Measurements from ENCODE around the gene CEP112.

CEP112 gene

DNA sequence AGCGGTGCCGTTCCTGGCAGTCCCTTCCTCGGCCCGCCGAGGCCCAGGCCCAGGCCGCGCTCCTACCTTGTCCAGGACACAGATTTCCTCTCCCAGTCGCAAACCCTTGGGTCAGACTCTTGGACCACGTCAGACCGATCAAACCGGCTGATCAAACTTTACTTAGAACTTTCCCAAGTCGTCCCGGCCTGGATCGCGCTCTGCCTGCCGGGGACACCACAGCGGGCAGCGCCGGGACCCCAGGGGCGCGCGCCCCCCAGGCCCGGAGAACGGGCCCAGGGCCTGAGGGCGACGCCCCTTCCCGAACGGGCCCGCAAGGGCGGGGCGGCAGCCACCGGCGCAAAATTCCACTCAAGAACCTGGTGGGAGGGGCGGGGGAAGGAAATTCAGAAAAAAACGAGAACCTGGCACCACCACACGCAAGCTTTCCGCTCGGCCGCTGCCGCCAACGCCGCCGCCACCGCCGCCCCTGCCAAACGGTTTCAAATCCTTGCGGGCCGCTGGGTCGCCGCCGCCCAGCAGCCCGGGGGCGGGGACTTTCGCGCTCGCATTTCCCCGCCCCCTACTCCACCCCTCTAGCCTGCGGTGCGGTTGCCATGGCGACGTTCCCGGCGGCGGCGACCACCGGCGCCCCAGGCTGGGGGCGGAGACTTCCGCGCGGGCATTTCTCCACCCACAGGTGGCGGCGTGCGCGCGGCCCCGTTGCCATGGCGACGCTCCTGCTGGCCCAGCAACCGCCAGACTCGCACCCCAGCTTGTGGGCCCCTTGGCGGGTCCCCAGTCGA is at the start of gene CEP112:
CEP112 (minus strand) TSS at position 541 of the 785 bp plus-strand sequence.
- H2AFZ ChIP-seq (ENCODE audit: low read depth, low read length) = peak within 1 kb of the TSS; percentile 99
- H3K9me3 ChIP-seq (ENCODE audit: low read length) = no peaks in the 10 kb centered on the region
- H3K4me1 ChIP-seq (ENCODE audit: insufficient read depth, low read length) = peaks cover 19% of the 10 kb centered on the region
- no peaks in the 10 kb centered on the region for H3K27me3 ChIP-seq (ENCODE audit: insufficient read depth, low read length)
- peak within 1 kb of the TSS; percentile 90 for H3K4me3 ChIP-seq (ENCODE audit: low read length)
- H3K36me3 ChIP-seq (ENCODE audit: insufficient read depth, low read length) = peaks cover under 1% of the 10 kb centered on the region

GRCh38 chr17:66240630-66241029 is 48.7 kb upstream of the CEP112 start:
- H2AFZ ChIP-seq (ENCODE audit: low read depth, low read length) = no peak overlapping the region
- no peaks in the 10 kb centered on the region for H3K9me3 ChIP-seq (ENCODE audit: low read length)
- H3K4me3 ChIP-seq (ENCODE audit: low read length) = no peak overlapping the region
- no peaks in the 10 kb centered on the region for H3K4me1 ChIP-seq (ENCODE audit: insufficient read depth, low read length)
- no peaks in the 10 kb centered on the region for H3K27me3 ChIP-seq (ENCODE audit: insufficient read depth, low read length)
- no peaks in the 10 kb centered on the region for H3K36me3 ChIP-seq (ENCODE audit: insufficient read depth, low read length)

- no peaks in the 10 kb centered on the region for H3K27me3 ChIP-seq (ENCODE audit: insufficient read depth, low read length)
- H3K36me3 ChIP-seq (ENCODE audit: insufficient read depth, low read length) = no peaks in the 10 kb centered on the region
- no peaks in the 10 kb centered on the region for H3K4me1 ChIP-seq (ENCODE audit: insufficient read depth, low read length)
- no peak overlapping the region for H2AFZ ChIP-seq (ENCODE audit: low read depth, low read length)
- H3K4me3 ChIP-seq (ENCODE audit: low read length) = no peak overlapping the region
- no peaks in the 10 kb centered on the region for H3K9me3 ChIP-seq (ENCODE audit: low read length)
Measured at GRCh38 chr17:66240013-66240412, 48.1 kb upstream of the CEP112 start.

GRCh38 chr17:66235377-66235994 is 43.6 kb upstream of the CEP112 start:
- Histone ChIP-seq H3K27me3 (ENCODE audit: insufficient read depth, low read length) (no peaks in the 10 kb centered on the region), H3K36me3 (ENCODE audit: insufficient read depth, low read length) (no peaks in the 10 kb centered on the region), H3K4me1 (ENCODE audit: insufficient read depth, low read length) (no peaks in the 10 kb centered on the region), H2AFZ (ENCODE audit: low read depth, low read length) (no peak overlapping the region), H3K9me3 (ENCODE audit: low read length) (no peaks in the 10 kb centered on the region), H3K4me3 (ENCODE audit: low read length) (no peak overlapping the region)

DNA sequence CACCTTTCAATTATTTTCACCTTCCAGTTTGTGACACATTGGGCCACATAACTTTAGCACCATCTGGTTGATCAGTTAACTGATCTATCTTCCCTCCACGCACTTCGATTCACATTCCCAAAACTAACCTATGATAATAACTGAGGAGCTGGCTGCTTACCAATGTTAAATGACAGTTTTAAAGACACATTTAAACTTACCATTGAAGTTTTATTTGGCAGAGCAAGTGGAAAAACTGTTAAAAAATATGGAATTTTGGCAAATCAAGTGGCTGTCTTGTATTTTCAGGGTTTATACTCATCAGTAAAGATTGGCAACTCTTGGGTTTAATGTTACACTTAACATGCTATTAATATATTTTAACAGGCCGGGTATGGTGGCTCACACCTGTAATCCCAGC is 42.7 kb upstream of the CEP112 start:
- Histone ChIP-seq H3K4me1 (ENCODE audit: insufficient read depth, low read length) (no peaks in the 10 kb centered on the region), H2AFZ (ENCODE audit: low read depth, low read length) (no peak overlapping the region), H3K36me3 (ENCODE audit: insufficient read depth, low read length) (no peaks in the 10 kb centered on the region), H3K4me3 (ENCODE audit: low read length) (no peak overlapping the region), H3K27me3 (ENCODE audit: insufficient read depth, low read length) (no peaks in the 10 kb centered on the region), H3K9me3 (ENCODE audit: low read length) (no peaks in the 10 kb centered on the region)

DNA sequence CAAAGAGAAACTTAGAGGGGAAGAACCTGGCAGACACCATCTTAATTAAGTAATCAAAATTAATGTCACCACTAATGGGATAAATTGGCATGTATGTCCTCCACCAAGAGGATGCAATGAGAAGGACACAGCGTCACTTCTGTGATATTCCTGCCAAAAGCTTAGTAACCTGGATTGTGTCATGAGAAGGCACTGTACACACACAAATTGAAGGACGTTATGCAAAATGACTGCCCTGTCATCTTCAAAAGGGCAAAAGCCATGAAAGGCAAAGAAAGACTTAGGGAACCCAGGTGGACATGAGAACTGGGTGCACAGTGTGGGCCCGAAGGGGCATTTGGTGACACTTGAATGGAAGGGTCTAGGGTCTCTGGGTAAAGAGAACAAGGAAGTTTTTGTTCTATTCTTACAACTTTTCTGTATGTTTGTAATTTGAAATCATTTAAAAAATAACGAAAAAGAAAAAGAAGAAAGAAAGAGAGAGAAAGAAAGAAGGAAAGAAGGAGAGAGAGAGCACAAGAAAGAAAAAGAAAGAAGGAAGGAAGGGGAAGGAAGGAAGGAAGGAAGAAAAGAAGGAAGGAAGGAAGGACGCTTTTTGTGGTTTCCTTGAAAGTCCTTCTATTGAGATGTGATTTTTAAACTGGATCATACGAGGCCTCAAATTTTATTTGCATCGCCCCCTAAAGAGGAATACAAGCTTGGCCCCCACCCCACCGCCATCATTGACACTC is 41.3 kb upstream of the CEP112 start:
- no peak overlapping the region for H2AFZ ChIP-seq (ENCODE audit: low read depth, low read length)
- H3K27me3 ChIP-seq (ENCODE audit: insufficient read depth, low read length) = no peaks in the 10 kb centered on the region
- H3K36me3 ChIP-seq (ENCODE audit: insufficient read depth, low read length) = no peaks in the 10 kb centered on the region
- H3K4me3 ChIP-seq (ENCODE audit: low read length) = no peak overlapping the region
- no peaks in the 10 kb centered on the region for H3K4me1 ChIP-seq (ENCODE audit: insufficient read depth, low read length)
- H3K9me3 ChIP-seq (ENCODE audit: low read length) = no peaks in the 10 kb centered on the region

DNA sequence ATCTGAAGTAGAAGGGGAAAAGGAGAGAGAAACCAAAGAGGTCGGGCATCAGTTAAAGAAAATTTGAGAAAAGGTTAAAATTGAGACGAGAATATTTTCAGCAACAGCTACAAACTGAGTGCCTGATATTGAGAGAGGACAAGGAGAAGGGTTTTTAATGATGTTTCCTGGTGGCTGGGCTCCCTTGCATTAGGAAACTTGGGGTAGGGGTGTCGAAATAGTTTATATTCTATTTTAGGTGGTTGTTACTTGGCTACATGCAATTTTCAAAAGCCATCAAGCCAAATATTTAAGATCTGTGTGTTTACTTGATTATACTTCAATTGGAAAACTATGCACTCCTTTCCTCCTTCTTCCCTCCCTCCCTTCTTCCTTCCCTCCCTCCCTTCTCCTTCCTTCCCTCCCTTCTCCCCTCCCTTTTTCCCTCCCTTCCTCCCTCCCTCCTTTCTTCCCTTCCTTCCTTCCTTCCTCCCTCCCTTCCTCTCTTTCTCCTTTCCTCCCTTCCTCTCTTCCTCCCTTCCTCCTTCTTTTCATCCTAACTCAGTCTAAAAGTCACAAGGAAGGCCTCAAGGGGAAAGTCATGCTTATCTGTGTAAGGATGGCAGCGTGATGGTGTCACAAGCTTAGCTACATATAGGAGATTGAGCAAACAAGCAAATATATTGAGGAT is 39.1 kb upstream of the CEP112 start:
- H3K9me3 ChIP-seq (ENCODE audit: low read length) = no peaks in the 10 kb centered on the region
- no peaks in the 10 kb centered on the region for H3K27me3 ChIP-seq (ENCODE audit: insufficient read depth, low read length)
- no peaks in the 10 kb centered on the region for H3K4me1 ChIP-seq (ENCODE audit: insufficient read depth, low read length)
- no peaks in the 10 kb centered on the region for H3K36me3 ChIP-seq (ENCODE audit: insufficient read depth, low read length)
- no peak overlapping the region for H3K4me3 ChIP-seq (ENCODE audit: low read length)
- H2AFZ ChIP-seq (ENCODE audit: low read depth, low read length) = no peak overlapping the region

GRCh38 chr17:66229783-66230538 is 38.0 kb upstream of the CEP112 start:
- Histone ChIP-seq H3K36me3 (ENCODE audit: insufficient read depth, low read length) (no peaks in the 10 kb centered on the region), H3K9me3 (ENCODE audit: low read length) (no peaks in the 10 kb centered on the region), H3K27me3 (ENCODE audit: insufficient read depth, low read length) (no peaks in the 10 kb centered on the region), H3K4me1 (ENCODE audit: insufficient read depth, low read length) (no peaks in the 10 kb centered on the region), H3K4me3 (ENCODE audit: low read length) (no peak overlapping the region), H2AFZ (ENCODE audit: low read depth, low read length) (no peak overlapping the region)

DNA sequence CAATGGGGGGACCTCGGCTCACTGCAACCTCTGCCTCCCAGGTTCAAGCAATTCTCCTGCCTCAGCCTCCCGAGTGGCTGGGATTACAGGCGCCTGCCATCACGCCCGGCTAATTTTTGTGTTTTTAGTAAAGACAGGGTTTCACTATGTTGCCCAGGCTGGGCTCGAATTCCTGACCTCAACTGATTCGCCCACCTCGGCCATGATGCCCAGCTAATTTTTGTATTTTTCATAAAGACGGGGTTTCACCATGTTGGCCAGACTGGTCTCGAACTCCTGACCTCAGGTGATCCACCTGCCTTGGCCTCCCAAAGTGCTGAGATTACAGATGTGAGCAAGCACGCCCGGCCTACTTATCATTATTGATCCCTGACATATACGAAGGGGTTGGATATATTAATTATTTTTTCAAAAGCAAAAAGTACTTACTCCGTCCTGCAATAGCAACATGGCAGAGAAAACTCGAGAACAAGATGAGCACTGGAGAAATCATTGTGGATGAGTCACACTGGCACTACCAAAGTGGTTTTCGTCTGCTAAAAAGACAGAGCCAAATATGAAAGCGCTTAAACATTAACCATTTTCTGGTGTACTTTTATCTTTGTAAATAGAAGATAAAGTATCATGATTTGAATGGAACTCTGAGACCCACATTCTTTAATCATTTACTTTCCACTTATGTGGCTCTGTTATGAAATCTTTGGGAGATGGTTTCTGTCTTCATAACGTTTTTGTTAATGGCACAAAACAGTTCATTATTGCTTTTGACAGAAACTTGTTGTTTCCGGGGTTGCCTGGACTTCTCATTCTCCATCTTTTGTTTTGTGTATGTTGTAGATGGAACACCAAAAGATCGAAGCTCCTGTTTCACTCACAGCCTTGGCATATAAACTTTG is 37.2 kb upstream of the CEP112 start, which contains the start of gene APOH:
APOH (minus strand) TSS at position 529 of the 896 bp plus-strand sequence; CDS start at position 493, 36 bp downstream.
- no peak within 1 kb of the TSS for H2AFZ ChIP-seq (ENCODE audit: low read depth, low read length)
- no peaks in the 10 kb centered on the region for H3K36me3 ChIP-seq (ENCODE audit: insufficient read depth, low read length)
- no peaks in the 10 kb centered on the region for H3K9me3 ChIP-seq (ENCODE audit: low read length)
- H3K4me3 ChIP-seq (ENCODE audit: low read length) = no peak within 1 kb of the TSS
- H3K27me3 ChIP-seq (ENCODE audit: insufficient read depth, low read length) = no peaks in the 10 kb centered on the region
- H3K4me1 ChIP-seq (ENCODE audit: insufficient read depth, low read length) = no peaks in the 10 kb centered on the region

DNA sequence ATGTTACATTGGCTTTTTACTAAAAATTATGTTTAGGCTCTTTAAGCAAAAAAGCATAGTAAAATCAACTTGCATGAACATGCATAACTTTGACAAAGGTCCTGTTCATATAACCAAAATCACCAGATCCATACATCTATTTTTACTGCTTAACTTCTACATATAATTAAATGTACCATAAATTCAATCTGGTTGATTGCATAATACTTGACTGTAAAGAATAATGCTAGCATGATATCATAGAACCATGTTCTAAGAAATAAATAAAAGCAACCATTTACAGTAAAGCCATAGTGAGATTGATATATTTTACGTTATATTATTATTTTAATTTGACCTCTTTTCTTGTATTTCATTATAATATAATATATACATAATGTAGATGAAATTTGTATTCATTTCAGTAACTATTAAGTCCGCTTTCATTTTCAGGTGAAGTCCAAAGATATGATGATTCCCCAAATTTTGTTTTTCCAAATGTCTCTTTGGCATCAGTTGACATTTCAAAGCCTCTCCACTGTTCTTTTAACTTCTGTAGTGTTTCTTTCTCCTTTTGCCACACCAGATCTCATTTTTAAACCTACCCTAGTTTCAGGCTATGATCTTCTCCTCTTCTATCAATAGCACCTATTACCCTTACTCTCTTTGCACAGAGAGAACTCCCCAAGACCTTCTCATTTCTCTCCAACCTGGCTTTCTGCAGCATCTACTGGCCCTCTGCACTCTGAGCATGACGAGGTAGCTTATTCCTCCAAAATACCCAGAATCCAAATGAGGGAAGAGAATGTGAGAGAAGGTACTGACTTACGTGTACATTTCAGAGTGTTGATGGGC is 35.5 kb upstream of the CEP112 start:
- H3K4me1 ChIP-seq (ENCODE audit: insufficient read depth, low read length) = no peaks in the 10 kb centered on the region
- H3K4me3 ChIP-seq (ENCODE audit: low read length) = no peak overlapping the region
- no peak overlapping the region for H2AFZ ChIP-seq (ENCODE audit: low read depth, low read length)
- no peaks in the 10 kb centered on the region for H3K36me3 ChIP-seq (ENCODE audit: insufficient read depth, low read length)
- H3K9me3 ChIP-seq (ENCODE audit: low read length) = no peaks in the 10 kb centered on the region
- no peaks in the 10 kb centered on the region for H3K27me3 ChIP-seq (ENCODE audit: insufficient read depth, low read length)

DNA sequence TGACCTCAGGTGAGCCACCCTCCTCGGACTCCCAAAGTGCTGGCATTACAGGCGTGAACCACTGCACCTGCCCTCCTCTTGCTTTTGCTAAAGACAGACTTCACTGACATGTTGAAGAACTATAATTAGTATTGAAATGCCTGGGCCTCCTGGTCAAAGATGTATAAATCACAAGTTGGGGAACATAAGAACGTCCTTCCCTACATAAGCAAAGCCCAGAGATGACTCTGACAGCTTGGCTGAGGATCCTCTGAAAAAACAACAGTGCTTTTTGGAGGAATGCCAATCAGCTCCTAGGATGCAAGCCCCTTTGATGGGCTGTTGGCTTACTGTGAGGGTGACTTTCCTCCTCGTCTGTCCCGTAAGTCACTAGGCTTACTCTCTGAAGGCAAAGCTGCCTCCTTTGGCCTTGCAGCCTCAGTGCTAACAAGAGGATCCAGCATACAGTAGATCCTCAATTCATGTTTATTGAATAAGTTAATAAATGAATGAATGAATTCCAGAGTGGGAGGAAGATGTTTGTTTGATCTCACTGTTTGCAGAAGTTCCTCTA is 30.9 kb upstream of the CEP112 start:
- Histone ChIP-seq H3K9me3 (ENCODE audit: low read length) (no peaks in the 10 kb centered on the region), H3K36me3 (ENCODE audit: insufficient read depth, low read length) (no peaks in the 10 kb centered on the region), H2AFZ (ENCODE audit: low read depth, low read length) (no peak overlapping the region), H3K4me3 (ENCODE audit: low read length) (no peak overlapping the region), H3K27me3 (ENCODE audit: insufficient read depth, low read length) (no peaks in the 10 kb centered on the region), H3K4me1 (ENCODE audit: insufficient read depth, low read length) (no peaks in the 10 kb centered on the region)
